ENCODE data around the gene SPTLC3.

SPTLC3 gene

DNA sequence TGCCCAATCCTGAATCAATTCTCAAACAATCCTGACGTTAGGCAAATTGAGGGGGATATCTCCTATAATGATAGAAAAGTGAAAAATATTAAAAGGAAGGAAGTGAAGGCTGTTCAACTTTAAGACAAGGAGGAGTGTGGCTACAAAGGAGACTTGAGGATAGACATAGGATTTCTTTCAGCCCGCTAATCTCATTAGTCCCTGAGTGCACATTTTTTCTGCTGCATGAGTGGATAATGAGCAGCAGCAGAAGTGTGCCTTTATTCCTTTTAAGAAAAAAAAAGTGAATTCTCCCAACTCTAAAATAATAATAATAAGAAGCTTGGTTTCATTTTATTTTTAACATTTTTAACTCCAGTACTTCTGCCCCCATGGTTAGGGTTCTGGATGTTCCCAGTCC, 102.0 kb downstream of the SPTLC3 start:
- H3K36me3 Mint-ChIP-seq = no peaks in the 10 kb centered on the region
- H3K27me3 Mint-ChIP-seq = peaks cover 3% of the 10 kb centered on the region
- CTCF ChIA-PET = interaction anchor here (1.2 to 1.9 kb wide), 2 partner anchors 8 to 436 kb away, joined by 3 to 4 read pairs; no protein-coding TSS in a partner anchor
- H3K4me3 Mint-ChIP-seq = no peak overlapping the region
- no peaks in the 10 kb centered on the region for H3K9me3 Mint-ChIP-seq
- H3K4me1 Mint-ChIP-seq = no peaks in the 10 kb centered on the region
- H3K27ac Mint-ChIP-seq = no peak overlapping the region
- no peak for DNase-seq

DNA sequence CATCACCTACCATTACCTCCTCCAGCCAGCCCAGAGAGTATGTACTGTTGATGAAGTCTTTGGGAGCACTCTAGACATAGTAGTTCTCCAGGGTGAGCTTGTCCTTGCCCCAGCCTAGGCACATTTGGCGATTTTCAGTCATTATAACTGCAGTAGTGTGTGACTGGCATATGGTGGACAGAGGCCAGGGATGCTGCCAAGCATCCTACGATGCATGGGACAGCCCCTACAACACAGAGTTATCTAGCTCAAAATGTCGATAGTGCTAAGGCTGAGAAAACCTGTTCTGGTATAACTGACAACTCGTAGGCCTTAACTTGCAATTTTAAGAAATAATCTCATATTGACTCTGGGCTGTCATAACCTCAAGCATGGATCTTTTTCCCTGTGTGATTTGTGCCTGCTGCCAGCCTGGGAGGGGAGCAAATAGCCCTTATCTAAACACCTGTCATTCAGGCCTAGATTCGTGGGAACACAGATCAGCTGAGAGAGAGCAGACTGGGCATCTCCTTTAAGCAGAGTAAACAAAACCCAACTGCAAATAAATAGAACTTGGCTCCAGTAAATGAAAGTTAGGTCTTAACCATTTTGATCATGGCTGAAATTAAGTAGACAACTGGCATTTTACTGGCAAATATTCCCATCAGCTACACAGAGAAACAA, 102.6 kb downstream of the SPTLC3 start:
- CTCF ChIA-PET = interaction anchor here (1.2 to 1.9 kb wide), 2 partner anchors 8 to 436 kb away, joined by 3 to 4 read pairs; no protein-coding TSS in a partner anchor
- no peak overlapping the region for H3K27ac Mint-ChIP-seq
- H3K36me3 Mint-ChIP-seq = no peaks in the 10 kb centered on the region
- DNase-seq = no peak
- H3K4me3 Mint-ChIP-seq = no peak overlapping the region
- H3K4me1 Mint-ChIP-seq = no peaks in the 10 kb centered on the region
- no peaks in the 10 kb centered on the region for H3K9me3 Mint-ChIP-seq
- H3K27me3 Mint-ChIP-seq = peaks cover 3% of the 10 kb centered on the region

DNA sequence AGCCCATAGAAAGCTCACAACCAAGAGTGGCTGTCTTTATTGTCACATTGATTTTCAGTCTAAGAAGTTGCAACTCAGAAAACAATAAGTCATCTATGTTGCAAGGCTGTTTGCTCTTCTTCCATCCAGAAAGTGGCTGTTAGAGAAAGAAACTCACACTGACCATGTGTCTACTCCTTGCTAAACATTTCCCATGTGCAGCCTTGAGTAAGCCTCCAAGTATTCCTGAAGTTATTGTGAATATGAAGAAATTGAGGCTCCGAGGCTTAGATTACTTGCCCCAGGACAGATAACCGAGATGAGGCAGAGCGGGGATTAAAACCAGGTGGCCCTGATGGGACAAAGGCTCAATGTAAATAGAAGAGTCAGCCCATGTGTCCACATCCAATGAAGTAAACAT, 105.0 kb downstream of the SPTLC3 start:
- no peaks in the 10 kb centered on the region for H3K9me3 Mint-ChIP-seq
- H3K27me3 Mint-ChIP-seq = no peaks in the 10 kb centered on the region
- no peak for DNase-seq
- H3K4me1 Mint-ChIP-seq = no peaks in the 10 kb centered on the region
- no peaks in the 10 kb centered on the region for H3K36me3 Mint-ChIP-seq
- no peak overlapping the region for H3K4me3 Mint-ChIP-seq
- CTCF ChIA-PET = interaction anchor here (1.4 to 1.8 kb wide), 2 partner anchors 189 to 433 kb away, joined by 4 to 5 read pairs; no protein-coding TSS in a partner anchor
- H3K27ac Mint-ChIP-seq = no peak overlapping the region

- no peak for DNase-seq
- CTCF ChIA-PET = interaction anchor here (0.8 to 2.8 kb wide), 6 partner anchors 96 to 671 kb away, joined by 3 to 10 read pairs (median 4); no protein-coding TSS in a partner anchor
- H3K36me3 Mint-ChIP-seq = no peaks in the 10 kb centered on the region
- H3K4me3 Mint-ChIP-seq = no peak overlapping the region
- H3K9me3 Mint-ChIP-seq = no peaks in the 10 kb centered on the region
- no peaks in the 10 kb centered on the region for H3K27me3 Mint-ChIP-seq
- no peaks in the 10 kb centered on the region for H3K4me1 Mint-ChIP-seq
- H3K27ac Mint-ChIP-seq = no peak overlapping the region
Measured at GRCh38 chr20:13117200-13117599, 108.4 kb downstream of the SPTLC3 start.

- no peaks in the 10 kb centered on the region for H3K36me3 Mint-ChIP-seq
- DNase-seq = no peak
- CTCF ChIA-PET = interaction anchor here (0.7 to 5.8 kb wide), 14 partner anchors 8 to 653 kb away, joined by 3 to 69 read pairs (median 4); no protein-coding TSS in a partner anchor
- H3K27me3 Mint-ChIP-seq = no peaks in the 10 kb centered on the region
- H3K27ac Mint-ChIP-seq = no peak overlapping the region
- H3K4me1 Mint-ChIP-seq = no peaks in the 10 kb centered on the region
- no peaks in the 10 kb centered on the region for H3K9me3 Mint-ChIP-seq
- no peak overlapping the region for H3K4me3 Mint-ChIP-seq
Measured at GRCh38 chr20:13118676-13119075, 109.9 kb downstream of the SPTLC3 start.

DNA sequence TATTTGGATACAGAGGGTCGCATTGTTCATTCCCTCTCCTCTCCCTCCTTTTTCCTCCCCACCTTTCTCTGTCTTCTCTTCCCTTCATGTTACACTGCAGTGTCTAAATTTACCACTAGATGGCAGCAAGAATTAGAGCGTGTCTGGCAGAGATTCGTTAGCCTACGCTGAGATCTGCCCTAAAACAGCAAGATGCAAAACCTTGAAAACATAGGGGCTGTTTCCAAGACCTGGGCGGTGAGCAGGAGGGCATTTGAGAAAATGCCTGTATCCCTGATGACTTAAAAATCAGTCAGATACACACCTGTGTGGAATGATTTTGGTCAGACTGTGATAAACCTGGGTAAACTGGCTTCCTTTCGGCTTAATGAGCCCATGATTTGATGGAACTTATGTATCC, 110.8 kb downstream of the SPTLC3 start:
- CTCF ChIA-PET = interaction anchor here (0.7 to 5.8 kb wide), 13 partner anchors 9 to 652 kb away, joined by 3 to 69 read pairs (median 4); no protein-coding TSS in a partner anchor
- DNase-seq = peak; percentile 38
- Mint-ChIP-seq H3K36me3 (no peaks in the 10 kb centered on the region), H3K9me3 (no peaks in the 10 kb centered on the region), H3K4me1 (no peaks in the 10 kb centered on the region), H3K27ac (no peak overlapping the region), H3K4me3 (no peak overlapping the region), H3K27me3 (no peaks in the 10 kb centered on the region)

DNA sequence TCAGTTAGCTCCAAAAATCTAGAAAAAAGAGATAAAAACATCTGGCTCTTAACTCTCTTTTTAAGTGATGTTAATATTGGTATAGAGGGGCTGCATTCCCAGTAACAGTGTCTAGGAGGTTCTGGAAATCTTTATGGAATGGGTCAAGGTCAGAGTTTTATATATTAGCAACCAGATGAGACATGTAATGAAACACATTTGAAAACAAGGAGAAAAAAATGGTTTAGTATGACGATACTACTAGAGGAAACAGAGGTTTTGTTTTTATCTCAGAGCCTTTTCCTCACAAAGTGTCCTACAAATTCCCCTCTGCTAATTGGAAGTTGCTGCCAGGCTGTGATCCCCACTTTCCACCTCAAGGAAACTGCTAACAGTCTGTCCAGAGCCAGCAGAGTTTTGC, 111.7 kb downstream of the SPTLC3 start:
- H3K9me3 Mint-ChIP-seq = no peaks in the 10 kb centered on the region
- no peak overlapping the region for H3K4me3 Mint-ChIP-seq
- no peaks in the 10 kb centered on the region for H3K27me3 Mint-ChIP-seq
- no peak for DNase-seq
- H3K36me3 Mint-ChIP-seq = no peaks in the 10 kb centered on the region
- CTCF ChIA-PET = interaction anchor here (1.0 to 5.8 kb wide), 6 partner anchors 10 to 427 kb away, joined by 3 to 69 read pairs (median 5); no protein-coding TSS in a partner anchor
- no peak overlapping the region for H3K27ac Mint-ChIP-seq
- no peaks in the 10 kb centered on the region for H3K4me1 Mint-ChIP-seq

DNA sequence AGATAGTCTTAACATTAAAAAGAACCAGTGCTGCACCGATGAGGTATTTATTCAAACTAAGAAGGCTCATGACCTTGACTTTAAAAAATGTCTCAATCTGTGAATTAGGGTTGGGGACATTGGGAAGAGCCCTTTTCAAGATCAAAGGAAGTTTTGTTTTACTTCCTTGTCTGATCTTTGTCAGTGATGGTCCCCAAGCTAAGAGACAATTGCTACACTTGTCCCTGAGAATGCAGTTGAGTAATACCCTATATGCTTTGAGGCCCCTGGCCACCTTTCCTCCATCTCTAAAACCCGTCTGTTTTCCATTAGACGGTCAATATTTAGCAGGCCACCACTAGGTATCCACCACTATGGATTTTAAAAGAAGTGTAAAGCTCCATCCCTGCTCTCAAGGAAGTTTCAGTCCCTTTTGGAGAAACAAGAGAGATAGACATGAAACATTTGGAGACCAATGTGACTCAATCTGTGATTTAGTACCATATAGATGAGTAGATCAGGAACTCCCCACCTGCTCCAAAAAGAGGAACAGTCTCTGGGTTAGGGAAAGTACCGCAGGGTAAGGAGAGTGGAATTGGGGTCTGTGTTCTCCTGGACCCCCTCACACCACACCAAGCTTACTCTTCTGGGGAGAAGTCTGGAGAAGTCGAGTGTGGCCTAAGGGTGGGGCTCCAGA, 113.2 kb downstream of the SPTLC3 start:
- H3K4me3 Mint-ChIP-seq = no peak overlapping the region
- H3K4me1 Mint-ChIP-seq = no peaks in the 10 kb centered on the region
- H3K36me3 Mint-ChIP-seq = no peaks in the 10 kb centered on the region
- CTCF ChIA-PET = interaction anchor here (0.6 to 5.8 kb wide), 3 partner anchors 180 to 939 kb away, joined by 3 to 69 read pairs (median 32); no protein-coding TSS in a partner anchor
- no peaks in the 10 kb centered on the region for H3K9me3 Mint-ChIP-seq
- no peaks in the 10 kb centered on the region for H3K27me3 Mint-ChIP-seq
- H3K27ac Mint-ChIP-seq = no peak overlapping the region
- DNase-seq = no peak

DNA sequence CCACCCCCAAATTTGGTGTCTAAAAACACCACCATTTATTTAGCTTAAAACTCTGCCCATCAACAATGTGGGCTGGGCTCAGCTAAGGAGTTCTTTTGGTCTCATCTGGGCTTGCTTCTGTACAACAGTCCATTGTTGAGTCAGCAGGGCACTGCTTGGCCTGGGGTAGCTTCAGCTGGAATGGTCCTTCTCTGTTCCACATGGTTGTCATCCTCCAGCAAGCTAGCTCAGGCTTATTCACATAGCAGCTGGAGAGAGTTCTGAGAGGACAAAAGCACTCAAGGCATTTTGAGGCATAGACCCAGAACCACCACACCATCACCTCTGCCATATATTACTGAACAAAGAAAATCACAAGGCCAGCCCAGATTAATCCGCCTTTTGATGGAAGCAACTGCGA, 116.7 kb downstream of the SPTLC3 start:
- no peak for DNase-seq
- no peaks in the 10 kb centered on the region for H3K36me3 Mint-ChIP-seq

DNA sequence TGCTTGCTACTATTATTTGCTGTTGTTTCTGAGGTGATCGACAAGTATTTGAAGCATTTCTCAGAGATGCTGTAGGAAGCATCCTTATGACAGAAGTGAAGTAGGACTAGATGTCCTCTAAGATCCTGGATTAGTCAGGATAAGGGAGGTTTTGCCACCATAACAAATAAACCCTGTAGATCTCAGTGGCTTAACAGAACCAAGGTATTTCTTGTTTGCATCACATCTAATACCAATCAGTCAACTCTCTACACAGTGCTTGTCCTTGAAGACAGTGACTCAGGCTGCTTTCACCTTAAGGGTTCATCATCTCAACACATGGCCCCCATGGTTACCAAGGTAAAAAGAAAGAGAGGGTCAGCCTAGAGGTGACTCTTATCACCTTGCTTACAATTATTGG, 119.4 kb downstream of the SPTLC3 start:
- H3K4me3 Mint-ChIP-seq = no peak overlapping the region
- CTCF ChIA-PET = no interaction called here
- peaks cover 6% of the 10 kb centered on the region for H3K27me3 Mint-ChIP-seq
- H3K36me3 Mint-ChIP-seq = no peaks in the 10 kb centered on the region
- no peak for DNase-seq
- no peaks in the 10 kb centered on the region for H3K9me3 Mint-ChIP-seq
- H3K27ac Mint-ChIP-seq = no peak overlapping the region
- no peaks in the 10 kb centered on the region for H3K4me1 Mint-ChIP-seq

More for the DNA sequence above, 116.7 kb downstream of the SPTLC3 start:
- no peak overlapping the region for H3K27ac Mint-ChIP-seq
- H3K4me1 Mint-ChIP-seq = no peaks in the 10 kb centered on the region
- CTCF ChIA-PET = interaction anchor here (1.1 to 2.4 kb wide), 3 partner anchors 10 to 421 kb away, joined by 3 to 11 read pairs (median 4); no protein-coding TSS in a partner anchor
- no peaks in the 10 kb centered on the region for H3K9me3 Mint-ChIP-seq
- peaks cover 6% of the 10 kb centered on the region for H3K27me3 Mint-ChIP-seq
- no peak overlapping the region for H3K4me3 Mint-ChIP-seq

- DNase-seq = no peak
- no peaks in the 10 kb centered on the region for H3K36me3 Mint-ChIP-seq
- CTCF ChIA-PET = interaction anchor here (1.1 kb wide), 1 partner anchor 10 kb away, joined by 5 read pairs; no protein-coding TSS in a partner anchor
- peaks cover 6% of the 10 kb centered on the region for H3K27me3 Mint-ChIP-seq
- no peak overlapping the region for H3K4me3 Mint-ChIP-seq
- no peaks in the 10 kb centered on the region for H3K4me1 Mint-ChIP-seq
- no peak overlapping the region for H3K27ac Mint-ChIP-seq
- no peaks in the 10 kb centered on the region for H3K9me3 Mint-ChIP-seq
Measured at GRCh38 chr20:13130061-13130706, 121.4 kb downstream of the SPTLC3 start.

GRCh38 chr20:13130707-13131103, 121.9 kb downstream of the SPTLC3 start:
- peaks cover 6% of the 10 kb centered on the region for H3K27me3 Mint-ChIP-seq
- no peak for DNase-seq
- H3K27ac Mint-ChIP-seq = no peak overlapping the region
- no peaks in the 10 kb centered on the region for H3K4me1 Mint-ChIP-seq
- no peak overlapping the region for H3K4me3 Mint-ChIP-seq
- no peaks in the 10 kb centered on the region for H3K9me3 Mint-ChIP-seq
- H3K36me3 Mint-ChIP-seq = no peaks in the 10 kb centered on the region
- CTCF ChIA-PET = interaction anchor here (1.1 kb wide), 1 partner anchor 10 kb away, joined by 5 read pairs; no protein-coding TSS in a partner anchor

DNA sequence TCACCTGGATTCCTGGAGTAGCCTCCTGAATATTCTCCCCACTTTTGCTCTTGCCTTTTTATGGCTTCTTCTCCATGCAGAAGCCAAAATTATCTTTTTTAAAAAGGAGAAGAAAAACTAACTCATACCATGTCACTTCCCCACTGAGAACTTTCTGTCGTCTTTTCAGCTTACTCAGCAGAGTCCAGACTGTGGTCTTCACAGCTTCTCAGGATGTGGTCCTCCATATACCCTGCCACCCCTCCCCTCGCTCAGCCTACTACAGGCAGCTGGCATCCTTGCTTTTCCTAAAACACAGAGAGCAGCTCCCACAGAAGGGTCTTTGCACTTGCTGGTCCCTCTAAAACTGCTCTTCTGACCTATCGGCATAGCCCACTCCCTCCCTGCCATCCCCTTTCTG, 122.9 kb downstream of the SPTLC3 start:
- Mint-ChIP-seq H3K9me3 (no peaks in the 10 kb centered on the region), H3K27me3 (peaks cover 6% of the 10 kb centered on the region), H3K4me3 (no peak overlapping the region), H3K36me3 (no peaks in the 10 kb centered on the region), H3K4me1 (no peaks in the 10 kb centered on the region), H3K27ac (no peak overlapping the region)
- CTCF ChIA-PET = interaction anchor here (1.3 kb wide), 1 partner anchor 171 kb away, joined by 6 read pairs; no protein-coding TSS in a partner anchor
- DNase-seq = no peak
